Loucy (cell line): Measurements from ENCODE around the gene OGFR.

Experiments used
- EZH2phosphoT487 ChIP-seq: fragments of 200-600 bp; IDR thresholded peaks from 2 replicates; pipeline ENCODE4 v1.6.1; 2018; ENCODE audit warnings: antibody characterized with exemption, mild to moderate bottlenecking, moderate library complexity, borderline replicate concordance
- TF ChIP-seq, protein P1 (sequence below): fragments of 200-600 bp; sonication (generic); conservative IDR thresholded peaks from 2 replicates; pipeline ENCODE4 v1.5.1; 2014; ENCODE audit warnings: mild to moderate bottlenecking, antibody characterized with exemption, low read length

DNA sequence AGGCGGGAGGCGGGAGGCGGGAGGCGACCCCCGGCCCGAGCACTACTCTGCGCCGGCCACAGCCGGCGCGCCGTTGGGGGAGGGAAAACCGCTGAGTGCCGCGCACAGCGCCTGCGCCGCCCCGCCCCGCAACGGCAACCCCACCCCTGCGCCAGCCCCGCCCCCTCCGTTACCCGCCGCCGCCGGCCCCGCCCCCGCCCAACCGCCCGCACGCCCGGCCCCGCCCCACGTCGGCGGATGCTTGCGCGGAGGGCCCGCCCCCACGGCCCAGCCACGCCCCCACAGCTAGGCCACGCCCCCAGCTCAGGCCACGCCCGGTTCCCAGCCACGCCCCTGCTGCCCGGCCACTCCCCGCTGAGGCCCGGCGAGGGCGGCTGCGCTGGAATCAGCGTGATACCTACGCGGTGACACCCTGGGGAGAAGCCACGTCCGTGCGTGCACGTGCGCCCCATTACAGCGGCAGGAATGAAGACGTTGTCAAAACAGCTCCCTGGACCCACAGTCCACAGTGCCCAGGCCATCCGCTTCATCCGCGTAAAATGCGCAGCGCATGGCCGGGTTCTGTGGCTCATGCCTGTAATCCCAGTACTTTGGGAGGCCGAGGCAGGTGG is 57.2 kb downstream of the OGFR start, which contains the start of gene TCFL5:
- TF ChIP-seq, protein P1, sequence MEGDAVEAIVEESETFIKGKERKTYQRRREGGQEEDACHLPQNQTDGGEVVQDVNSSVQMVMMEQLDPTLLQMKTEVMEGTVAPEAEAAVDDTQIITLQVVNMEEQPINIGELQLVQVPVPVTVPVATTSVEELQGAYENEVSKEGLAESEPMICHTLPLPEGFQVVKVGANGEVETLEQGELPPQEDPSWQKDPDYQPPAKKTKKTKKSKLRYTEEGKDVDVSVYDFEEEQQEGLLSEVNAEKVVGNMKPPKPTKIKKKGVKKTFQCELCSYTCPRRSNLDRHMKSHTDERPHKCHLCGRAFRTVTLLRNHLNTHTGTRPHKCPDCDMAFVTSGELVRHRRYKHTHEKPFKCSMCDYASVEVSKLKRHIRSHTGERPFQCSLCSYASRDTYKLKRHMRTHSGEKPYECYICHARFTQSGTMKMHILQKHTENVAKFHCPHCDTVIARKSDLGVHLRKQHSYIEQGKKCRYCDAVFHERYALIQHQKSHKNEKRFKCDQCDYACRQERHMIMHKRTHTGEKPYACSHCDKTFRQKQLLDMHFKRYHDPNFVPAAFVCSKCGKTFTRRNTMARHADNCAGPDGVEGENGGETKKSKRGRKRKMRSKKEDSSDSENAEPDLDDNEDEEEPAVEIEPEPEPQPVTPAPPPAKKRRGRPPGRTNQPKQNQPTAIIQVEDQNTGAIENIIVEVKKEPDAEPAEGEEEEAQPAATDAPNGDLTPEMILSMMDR, result no peak
- TF ChIP-seq EZH2phosphoT487, result no peak
